ENCODE measurements around the gene AUTS2. TPM values are rescaled to one million over a fixed set of nuclear protein-coding genes. Genes with fewer than 3 reads are reported as not detected.

Gene AUTS2
- total and polyA plus RNA-seq, 9 of the 15 experiments (the other 6 are each of a cell fraction or from before 2014, with no cell fraction given) = 0.58 TPM; not detected in 8

GRCh38 chr7:70616821-70617220 is 1018.5 kb downstream of the AUTS2 start:
- in situ Hi-C loops (cut with MboI) = no loop called here
- ATAC-seq = no peak
- intact Hi-C loops (cut with micrococcal nuclease) = no loop called here
- no peak for DNase-seq (ENCODE audit: extremely low read depth in 1 of 4, low spot score in 3 of 4)
- no peak for TF ChIP-seq KLF1 (tag; IDR thresholded peaks at IDR 0.05)
- TF ChIP-seq PHF20 (IDR thresholded peaks at IDR 0.05; ENCODE audit: partially characterized antibody) = no peak
- no peak for TF ChIP-seq RAD21 (CRISPR knock-in tag; conservative IDR thresholded peaks at IDR 0.05 in 1 of 2, IDR thresholded peaks at IDR 0.05 in 1 of 2)
- TF ChIP-seq, protein P1, sequence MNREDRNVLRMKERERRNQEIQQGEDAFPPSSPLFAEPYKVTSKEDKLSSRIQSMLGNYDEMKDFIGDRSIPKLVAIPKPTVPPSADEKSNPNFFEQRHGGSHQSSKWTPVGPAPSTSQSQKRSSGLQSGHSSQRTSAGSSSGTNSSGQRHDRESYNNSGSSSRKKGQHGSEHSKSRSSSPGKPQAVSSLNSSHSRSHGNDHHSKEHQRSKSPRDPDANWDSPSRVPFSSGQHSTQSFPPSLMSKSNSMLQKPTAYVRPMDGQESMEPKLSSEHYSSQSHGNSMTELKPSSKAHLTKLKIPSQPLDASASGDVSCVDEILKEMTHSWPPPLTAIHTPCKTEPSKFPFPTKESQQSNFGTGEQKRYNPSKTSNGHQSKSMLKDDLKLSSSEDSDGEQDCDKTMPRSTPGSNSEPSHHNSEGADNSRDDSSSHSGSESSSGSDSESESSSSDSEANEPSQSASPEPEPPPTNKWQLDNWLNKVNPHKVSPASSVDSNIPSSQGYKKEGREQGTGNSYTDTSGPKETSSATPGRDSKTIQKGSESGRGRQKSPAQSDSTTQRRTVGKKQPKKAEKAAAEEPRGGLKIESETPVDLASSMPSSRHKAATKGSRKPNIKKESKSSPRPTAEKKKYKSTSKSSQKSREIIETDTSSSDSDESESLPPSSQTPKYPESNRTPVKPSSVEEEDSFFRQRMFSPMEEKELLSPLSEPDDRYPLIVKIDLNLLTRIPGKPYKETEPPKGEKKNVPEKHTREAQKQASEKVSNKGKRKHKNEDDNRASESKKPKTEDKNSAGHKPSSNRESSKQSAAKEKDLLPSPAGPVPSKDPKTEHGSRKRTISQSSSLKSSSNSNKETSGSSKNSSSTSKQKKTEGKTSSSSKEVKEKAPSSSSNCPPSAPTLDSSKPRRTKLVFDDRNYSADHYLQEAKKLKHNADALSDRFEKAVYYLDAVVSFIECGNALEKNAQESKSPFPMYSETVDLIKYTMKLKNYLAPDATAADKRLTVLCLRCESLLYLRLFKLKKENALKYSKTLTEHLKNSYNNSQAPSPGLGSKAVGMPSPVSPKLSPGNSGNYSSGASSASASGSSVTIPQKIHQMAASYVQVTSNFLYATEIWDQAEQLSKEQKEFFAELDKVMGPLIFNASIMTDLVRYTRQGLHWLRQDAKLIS (CRISPR knock-in tag; IDR thresholded peaks at IDR 0.05) = no peak
- H3K4me2 ChIP-seq (ENCODE audit: insufficient read depth, low read length) = no peak overlapping the region
- 0% methylated on average over 3 of the region's 3 CpGs for WGBS (ENCODE audit: insufficient coverage, low coverage, missing lambda C conversion rate)
- 0 out of 2 replicates have a peak, but pooled peaks cover 8% of the 10 kb centered on the region for H4K20me1 ChIP-seq (replicated peaks; ENCODE audit: control insufficient read depth, insufficient read depth, low read length)
- H3K27me3 ChIP-seq (ENCODE audit: control insufficient read depth in 2 of 2, insufficient read depth in 2 of 2, low read length in 2 of 2) = peaks cover 17 to 55% of the 10 kb centered on the region in 2 experiments
- H3K36me3 ChIP-seq (ENCODE audit: control insufficient read depth, insufficient read depth, low read length) = no peaks in the 10 kb centered on the region
- H3K4me1 ChIP-seq (replicated peaks in 1 of 2; ENCODE audit: control insufficient read depth in 2 of 2, insufficient read depth in 2 of 2, low read length in 2 of 2) = peaks cover 0 to 3% of the 10 kb centered on the region in 2 experiments; a peak in 2 of 5 replicates
- no peak overlapping the region for H3K4me3 ChIP-seq
- no peak for FAIRE-seq
- no TSS peak for BruUV-seq (replicated peaks)
- no peak overlapping the region for H2AFZ ChIP-seq (ENCODE audit: low read depth, low read length)
- ChIA-PET POLR2A (interaction anchor here (0.8 kb wide), 1 partner anchor 933 kb away, joined by 3 read pairs; no protein-coding TSS in a partner anchor), CTCF (ENCODE audit: low intra/inter-chr PET ratio) (interaction anchor here (0.7 kb wide), 1 partner anchor 598 kb away, joined by 3 read pairs; no protein-coding TSS in a partner anchor)
- no peaks in the 10 kb centered on the region for H3K9me3 ChIP-seq (replicated peaks; ENCODE audit: control insufficient read depth, insufficient read depth, low read depth, low read length)
- H3K9me1 ChIP-seq (ENCODE audit: control insufficient read depth, insufficient read depth, low read length) = no peaks in the 10 kb centered on the region
- no peak overlapping the region for H3K9ac ChIP-seq (ENCODE audit: insufficient read depth in 1 of 2, low read depth in 2 of 2, low read length in 2 of 2)
- H3K27ac ChIP-seq (ENCODE audit: extremely low read depth, low read depth, low read length) = no peak overlapping the region
- no peaks in the 10 kb centered on the region for H3K79me2 ChIP-seq (ENCODE audit: control insufficient read depth, insufficient read depth, low read length)
